ENCODE measurements around the gene ABCC6. TPM values are rescaled to one million over a fixed set of nuclear protein-coding genes. Genes with fewer than 3 reads are reported as not detected.
"Not testable (repeated sequence)": the region's sequence is repeated elsewhere in the genome, so short reads cannot be mapped to it uniquely, and the experiment has no call there.

The ABCC6 gene
- total RNA-seq (ENCODE audit: low replicate concordance), result 0.41 and 0.63 TPM in 2 replicates

- H3K4me3 ChIP-seq (ENCODE audit: low read depth, low read length), result peak within 1 kb of the TSS; percentile 33
- DNase-seq (ENCODE audit: low read depth), result not testable (repeated sequence)
Measured at GRCh38 chr16:16222850-16223661, at the start of gene ABCC6. ABCC6 (minus strand) TSS chr16:16223494; CDS start chr16:16223434, 60 bp downstream.

- not testable (repeated sequence) for DNase-seq (ENCODE audit: low read depth); H3K4me3 ChIP-seq (ENCODE audit: low read depth, low read length)
Measured at GRCh38 chr16:16272573-16273221, 49.4 kb upstream of the ABCC6 start.

GRCh38 chr16:16271658-16272057 lies 48.4 kb upstream of the ABCC6 start:
- DNase-seq (ENCODE audit: low read depth); H3K4me3 ChIP-seq (ENCODE audit: low read depth, low read length): not testable (repeated sequence)

- DNase-seq (ENCODE audit: low read depth); H3K4me3 ChIP-seq (ENCODE audit: low read depth, low read length): not testable (repeated sequence)
Measured at GRCh38 chr16:16268185-16268808, 45.0 kb upstream of the ABCC6 start.

GRCh38 chr16:16267708-16268107 lies 44.4 kb upstream of the ABCC6 start:
- not testable (repeated sequence) for H3K4me3 ChIP-seq (ENCODE audit: low read depth, low read length); DNase-seq (ENCODE audit: low read depth)

- DNase-seq (ENCODE audit: low read depth); H3K4me3 ChIP-seq (ENCODE audit: low read depth, low read length): not testable (repeated sequence)
Measured at GRCh38 chr16:16265044-16265443, 41.8 kb upstream of the ABCC6 start.

GRCh38 chr16:16263947-16264346 lies 40.7 kb upstream of the ABCC6 start:
- H3K4me3 ChIP-seq (ENCODE audit: low read depth, low read length), result not testable (repeated sequence)

GRCh38 chr16:16262954-16263555 lies 39.8 kb upstream of the ABCC6 start:
- H3K4me3 ChIP-seq (ENCODE audit: low read depth, low read length); DNase-seq (ENCODE audit: low read depth): not testable (repeated sequence)

More at GRCh38 chr16:16263947-16264346, 40.7 kb upstream of the ABCC6 start:
- DNase-seq (ENCODE audit: low read depth), result not testable (repeated sequence)

- not testable (repeated sequence) for H3K4me3 ChIP-seq (ENCODE audit: low read depth, low read length); DNase-seq (ENCODE audit: low read depth)
Measured at GRCh38 chr16:16259971-16260370, 36.7 kb upstream of the ABCC6 start.

- peak; percentile 39 for DNase-seq (ENCODE audit: low read depth)
- H3K4me3 ChIP-seq (ENCODE audit: low read depth, low read length), result not testable (repeated sequence)
Measured at GRCh38 chr16:16258822-16259221, 35.5 kb upstream of the ABCC6 start.

GRCh38 chr16:16257301-16257923 lies 34.1 kb upstream of the ABCC6 start:
- not testable (repeated sequence) for H3K4me3 ChIP-seq (ENCODE audit: low read depth, low read length); DNase-seq (ENCODE audit: low read depth)

- H3K4me3 ChIP-seq (ENCODE audit: low read depth, low read length); DNase-seq (ENCODE audit: low read depth): not testable (repeated sequence)
Measured at GRCh38 chr16:16252377-16252776, 29.1 kb upstream of the ABCC6 start.

- not testable (repeated sequence) for DNase-seq (ENCODE audit: low read depth); H3K4me3 ChIP-seq (ENCODE audit: low read depth, low read length)
Measured at GRCh38 chr16:16249621-16250330, 26.5 kb upstream of the ABCC6 start.

GRCh38 chr16:16247439-16247838 lies 24.1 kb upstream of the ABCC6 start:
- not testable (repeated sequence) for DNase-seq (ENCODE audit: low read depth); H3K4me3 ChIP-seq (ENCODE audit: low read depth, low read length)

- not testable (repeated sequence) for H3K4me3 ChIP-seq (ENCODE audit: low read depth, low read length)
Measured at GRCh38 chr16:16246578-16247262, 23.4 kb upstream of the ABCC6 start.

GRCh38 chr16:16243886-16244285 lies 20.6 kb upstream of the ABCC6 start:
- not testable (repeated sequence) for DNase-seq (ENCODE audit: low read depth)

More at GRCh38 chr16:16246578-16247262, 23.4 kb upstream of the ABCC6 start:
- DNase-seq (ENCODE audit: low read depth), result not testable (repeated sequence)

GRCh38 chr16:16240667-16241066 lies 17.4 kb upstream of the ABCC6 start:
- not testable (repeated sequence) for DNase-seq (ENCODE audit: low read depth)

More at GRCh38 chr16:16243886-16244285, 20.6 kb upstream of the ABCC6 start:
- H3K4me3 ChIP-seq (ENCODE audit: low read depth, low read length), result not testable (repeated sequence)

More at GRCh38 chr16:16240667-16241066, 17.4 kb upstream of the ABCC6 start:
- H3K4me3 ChIP-seq (ENCODE audit: low read depth, low read length), result not testable (repeated sequence)
